Heart right ventricle (tissue), 16 donors: ENCODE results near the gene LEMD2. TPM values are rescaled to one million over a fixed set of nuclear protein-coding genes. Genes with fewer than 3 reads are reported as not detected.

Source experiments
- ATAC-seq, 8 donors: fragments of 200-7000 bp; cut with Tn5 transposase; one replicate each; pipeline ENCODE4 v1.9.1; 2020; ENCODE audit warnings: mild to moderate bottlenecking in 8 of 8, moderate library complexity in 8 of 8, moderate number of reproducible peaks in 1 of 8
- DNase-seq, 2 donors: peaks; one replicate each; pipeline ENCODE4 v3.0.0-alpha.2; 2020
- H3K27ac ChIP-seq, 10 donors: fragments of 200-600 bp; sonication (generic) in 2 of 10; one replicate each; pipeline versions ENCODE4 v1.5.0 to v1.8.0; 2020 to 2022; ENCODE audit warnings: mild to moderate bottlenecking in 3 of 10
- H3K27me3 ChIP-seq, 7 donors: fragments of 200-600 bp; one replicate each; pipeline ENCODE4 v1.8.0; 2021 to 2022; ENCODE audit warnings: mild to moderate bottlenecking in 2 of 7
- H3K36me3 ChIP-seq, 9 donors: fragments of 200-600 bp; sonication (generic) in 1 of 9; one replicate each; pipeline versions ENCODE4 v1.5.0 to v1.8.0; 2020 to 2022; ENCODE audit warnings: mild to moderate bottlenecking in 2 of 9
- H3K4me1 ChIP-seq, 9 donors: fragments of 200-600 bp; sonication (generic) in 1 of 9; one replicate each; pipeline versions ENCODE4 v1.5.0 to v1.8.0; 2020 to 2022; ENCODE audit warnings: mild to moderate bottlenecking in 4 of 9
- H3K4me3 ChIP-seq, 10 donors: fragments of 200-600 bp; sonication (generic) in 2 of 10; one replicate each; pipeline versions ENCODE4 v1.5.0 to v1.8.0; 2020 to 2022; ENCODE audit warnings: mild to moderate bottlenecking in 7 of 10, moderate library complexity in 2 of 10
- H3K9me3 ChIP-seq, 11 donors: fragments of 200-600 bp in 10 of 11; sonication (generic) in 2 of 11; one replicate each; pipeline versions ENCODE4 v1.5.0 to v1.8.0; 2013 to 2022; ENCODE audit warnings: mild to moderate bottlenecking in 2 of 11, control low read depth in 1 of 11, moderate library complexity in 1 of 11
- CTCF ChIP-seq, 9 donors: fragments of 200-600 bp; sonication (generic) in 2 of 9; IDR thresholded peaks; one replicate each; pipeline versions ENCODE4 v1.5.0 to v1.8.0; 2021 to 2022; ENCODE audit warnings: antibody characterized with exemption in 9 of 9, mild to moderate bottlenecking in 5 of 9, moderate library complexity in 1 of 9
- WGBS, 2 donors: extraction: QIAGEN DNeasy Blood & Tissue Kit; methylation state at CpG; one replicate each; pipeline ENCODE4 v1.1.7; 2013; ENCODE audit warnings: inconsistent platforms in 1 of 2; 5-methylcytosine and 5-hydroxymethylcytosine counted together
- intact Hi-C, 10 donors: fragments of 100-400 bp; cut with DNase I; formaldehyde crosslinking; loops; one replicate each; pipeline versions ENCODE4 v1.11.1 to v1.14.2; 2022
- polyA plus RNA-seq, 2 donors: library from polyadenylated mRNA; stranded (reverse); fragments of 200-250 nt; gene quantifications; one replicate each; pipeline ENCODE4 v1.2.3, GENCODE V29; 2013
- total RNA-seq, 10 donors: library from RNA; stranded (reverse); fragmentation: NEBNext Ultra II Directional in 3 of 10; extraction: Animal tissue kit (Norgen Biotek cat#: 25700) in 3 of 10; gene quantifications; one replicate each; pipeline versions ENCODE4 v1.2.1 to v1.2.4, GENCODE V29; 2021 to 2023
- donor health status: Arrhythmogenic right ventricular cardiomyopathy.
- donor health status: ischemic (EF 13 %, LVEDD 7.1; RV severe dilation, severe dysfunction).
- donor health status: healthy with polysubstance abuse.
- donor health status: DM: no; HTN: yes; CAD: no.
- donor health status: DM: no; HTN: no; CAD: no.
- donor health status: ischemic (EF 25% LVEDD 6.9; RV normal size, moderate dysfunction).
- donor health status: ischemic (EF 25% LVEDD 5.7; RV mildly dilated, moderate dysfunction).
- donor health status: healthy.
- donor health status: DM: yes; HTN: yes; CAD: no.
- donor health status: Ischemic cardiomyopathy.
- donor health status: ischemic (EF 35%, LVEDD 5.7; RV mildly dilated, moderate dysfunction).
- donor health status: nonischemic (EF 11% LVEDD 7.7; RV severe dilation, severe dysfunction).
- donor health status: DM: yes; HTN: yes; CAD: no.
- donor health status: PGD.
- donor health status: ischemic (EF 29% LVEDD 5.4; RV normal size, mild dysfunction).
- donor health status: nonischemic (EF 23%, LVEDD 6.1; RV moderate dilation, normal function).

The LEMD2 gene
- total and polyA plus RNA-seq, 12 donors: 18.5 to 45.9 (median 27.0) TPM

GRCh38 chr6:33806841-33807240, 17.9 kb upstream of the LEMD2 start:
- peaks cover 0 to 27% (median 15%) of the 10 kb centered on the region in 9 donors for H3K4me1 ChIP-seq
- DNase-seq (no peak), ATAC-seq (no peak)
- peaks cover 0 to 57% (median 33%) of the 10 kb centered on the region in 7 donors for H3K27me3 ChIP-seq
- no peaks in the 10 kb centered on the region for H3K36me3 ChIP-seq
- H3K27ac ChIP-seq: no peak overlapping the region
- no peak overlapping the region for H3K4me3 ChIP-seq
- no peak for TF ChIP-seq CTCF (IDR thresholded peaks at IDR 0.05)
- 84 to 87% methylated on average over 9 of the region's 9 CpGs for WGBS, 2 donors
- intact Hi-C loops: no loop called here
- H3K9me3 ChIP-seq: no peaks in the 10 kb centered on the region

GRCh38 chr6:33803571-33804053, 14.7 kb upstream of the LEMD2 start, which contains the start of gene MLN:
Gene MLN, minus strand, starts transcription at chr6:33804003. Its CDS starts 2,840 bp downstream, at chr6:33801163.
- 87 to 88% methylated on average over 14 of the region's 14 CpGs for WGBS, 2 donors
- Histone ChIP-seq H3K4me3 (no peak within 1 kb of the TSS), H3K4me1 (peaks cover 0 to 18% (median 10%) of the 10 kb centered on the region in 9 donors), H3K27ac (no peak within 1 kb of the TSS), H3K9me3 (no peaks in the 10 kb centered on the region), H3K27me3 (peaks cover 0 to 64% (median 20%) of the 10 kb centered on the region in 7 donors), H3K36me3 (no peaks in the 10 kb centered on the region)
- intact Hi-C loops: no loop called here
- DNase-seq: no peak
- no peak for ATAC-seq
- TF ChIP-seq CTCF (IDR thresholded peaks at IDR 0.05): no peak

- H3K27ac ChIP-seq: no peak overlapping the region
- peaks cover 0 to 67% (median 12%) of the 10 kb centered on the region in 7 donors for H3K27me3 ChIP-seq
- no peak overlapping the region for H3K4me3 ChIP-seq
- H3K36me3 ChIP-seq: no peaks in the 10 kb centered on the region
- H3K4me1 ChIP-seq: peaks cover 0 to 6% (median 2%) of the 10 kb centered on the region in 9 donors
- 68 to 73% methylated on average over 14 of the region's 14 CpGs for WGBS, 2 donors
- DNase-seq (no peak), ATAC-seq (no peak)
- intact Hi-C loops: no loop called here
- no peaks in the 10 kb centered on the region for H3K9me3 ChIP-seq
- no peak for TF ChIP-seq CTCF (IDR thresholded peaks at IDR 0.05)
These were observed 13.4 kb upstream of the LEMD2 start for GRCh38 chr6:33802186-33802958.

- Histone ChIP-seq H3K4me1 (no peaks in the 10 kb centered on the region), H3K27me3 (peaks cover 0 to 64% (median 15%) of the 10 kb centered on the region in 7 donors), H3K9me3 (no peaks in the 10 kb centered on the region), H3K4me3 (no peak overlapping the region), H3K36me3 (no peaks in the 10 kb centered on the region), H3K27ac (no peak overlapping the region)
- WGBS, 2 donors: 74 to 87% methylated on average over 5 of the region's 5 CpGs
- DNase-seq (no peak), ATAC-seq (no peak)
- TF ChIP-seq CTCF (IDR thresholded peaks at IDR 0.05): no peak
- intact Hi-C loops: no loop called here
These were observed 12.7 kb upstream of the LEMD2 start for GRCh38 chr6:33801611-33802010.
